Stimulated activated CD8-positive, alpha-beta memory T cell treated with anti-CD3 and anti-CD28 coated beads, Interleukin-7, amount 100 ng/mL, for 24 hours (primary cell): ENCODE measurements around the gene SLC25A44.
"Not testable (repeated sequence)": the region's sequence is repeated elsewhere in the genome, so short reads cannot be mapped to it uniquely, and the experiment has no call there.

Source experiments
- DNase-seq: peaks from one replicate; pipeline ENCODE4 v3.0.0-alpha.2; 2020; ENCODE audit warnings: low read depth

SLC25A44 gene

DNA sequence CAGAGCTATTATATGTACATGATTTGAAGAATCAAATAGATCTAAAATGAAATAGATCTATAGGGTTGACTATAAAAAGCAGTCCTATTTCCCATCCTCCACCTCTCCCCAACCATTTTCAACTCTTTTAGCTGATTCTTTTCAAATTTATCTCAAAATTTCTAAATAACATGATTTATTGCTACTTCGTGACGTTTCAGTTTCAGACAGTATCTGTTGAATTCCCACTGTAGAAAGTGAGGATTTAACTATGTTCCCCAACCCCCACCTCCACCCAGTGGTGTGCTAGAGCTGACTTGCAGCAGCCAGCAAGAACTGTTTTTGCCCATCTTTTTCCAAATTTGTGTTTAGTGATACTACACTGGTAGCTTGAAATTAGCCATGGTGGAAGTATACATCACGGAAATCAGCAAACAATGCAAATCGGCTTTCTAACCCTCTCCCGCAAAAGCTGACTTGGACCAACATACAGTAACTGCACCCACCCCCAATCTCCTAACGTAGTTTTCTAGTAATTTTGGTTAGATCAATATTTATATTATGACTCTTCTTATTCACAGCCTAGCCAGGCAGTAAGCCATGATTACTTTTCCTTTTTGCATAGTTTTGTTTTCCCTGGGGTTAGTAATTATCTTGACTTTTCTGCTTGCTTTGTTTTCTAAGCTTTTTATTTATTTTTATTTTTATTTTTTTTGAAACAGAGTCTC, 29.6 kb upstream of the SLC25A44 start:
- DNase-seq = no peak

DNA sequence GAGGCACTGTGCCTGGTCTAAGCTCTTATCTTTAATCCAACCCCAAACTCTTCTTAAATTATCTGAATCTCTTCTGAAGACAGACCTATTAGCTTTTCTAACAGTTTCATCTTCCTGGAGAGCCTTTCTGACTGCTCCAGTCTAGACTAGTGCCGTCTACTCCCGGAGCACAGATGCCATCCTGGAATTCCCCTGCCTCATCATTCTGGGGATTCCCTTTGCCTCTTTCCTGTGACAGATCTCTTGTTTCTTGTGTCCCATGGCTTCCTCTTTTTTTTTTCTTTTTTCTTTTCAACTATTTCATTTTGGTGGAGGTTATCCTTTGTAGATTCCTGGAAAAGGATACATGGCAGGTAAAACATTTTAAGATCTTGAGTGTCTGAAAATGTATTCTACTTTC, 28.8 kb upstream of the SLC25A44 start:
- no peak for DNase-seq

DNA sequence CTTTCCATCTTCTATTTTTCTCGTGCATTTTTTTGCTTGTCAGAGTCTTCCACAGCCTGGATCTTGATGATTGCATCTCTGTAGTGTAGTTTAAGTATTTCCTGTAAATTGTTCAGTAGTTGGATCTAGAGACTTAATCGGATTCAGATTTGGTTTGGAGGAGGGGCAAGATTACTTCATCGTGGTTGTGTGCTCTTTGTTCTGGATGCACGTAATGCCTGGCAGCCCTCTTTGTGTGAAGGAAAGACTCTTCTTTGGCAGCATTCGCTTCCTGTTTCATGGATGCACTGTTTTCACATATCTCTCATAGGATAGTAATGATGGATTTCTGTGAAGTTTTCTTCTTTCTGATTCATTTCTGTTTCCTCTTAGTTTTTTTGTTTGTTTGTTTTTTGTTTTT, 26.4 kb upstream of the SLC25A44 start:
- DNase-seq = no peak

DNA sequence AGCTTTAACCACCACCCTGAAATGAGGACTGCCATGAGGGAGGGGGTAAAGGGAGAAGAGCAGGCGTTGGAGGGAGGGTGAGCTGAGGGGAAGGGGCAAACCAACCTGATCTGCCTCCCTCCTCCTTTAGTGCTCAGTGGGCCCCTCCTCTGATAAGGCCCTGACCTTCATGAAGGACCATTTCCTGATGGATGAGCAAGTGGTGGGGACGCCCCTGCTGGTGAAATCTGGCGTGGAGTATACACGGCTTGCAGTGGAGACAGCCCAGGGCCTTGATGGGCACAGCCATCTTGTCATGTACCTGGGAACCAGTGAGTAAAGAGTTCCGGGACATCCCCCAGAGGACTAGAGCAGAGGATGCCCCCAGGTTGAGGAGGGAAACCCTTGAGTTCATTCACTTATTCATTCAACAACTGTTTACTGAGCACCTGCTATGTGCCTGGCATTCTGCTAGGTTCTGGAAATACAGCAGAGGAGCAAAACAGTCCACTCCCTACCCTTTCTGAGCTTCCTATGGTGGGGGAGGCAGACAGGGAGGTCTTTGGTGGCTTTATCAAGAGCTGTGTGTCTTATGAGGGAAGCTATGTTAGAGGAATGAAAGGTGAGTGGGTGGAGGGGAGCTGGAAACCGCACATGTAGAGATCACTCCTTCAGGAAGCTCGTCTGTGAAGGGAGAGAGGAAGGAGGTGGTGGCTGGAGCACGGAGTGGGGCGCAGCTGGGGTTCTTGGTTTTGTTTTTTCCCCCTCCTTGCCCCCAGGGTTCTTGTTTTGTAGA, 21.0 kb upstream of the SLC25A44 start:
- no peak for DNase-seq

DNA sequence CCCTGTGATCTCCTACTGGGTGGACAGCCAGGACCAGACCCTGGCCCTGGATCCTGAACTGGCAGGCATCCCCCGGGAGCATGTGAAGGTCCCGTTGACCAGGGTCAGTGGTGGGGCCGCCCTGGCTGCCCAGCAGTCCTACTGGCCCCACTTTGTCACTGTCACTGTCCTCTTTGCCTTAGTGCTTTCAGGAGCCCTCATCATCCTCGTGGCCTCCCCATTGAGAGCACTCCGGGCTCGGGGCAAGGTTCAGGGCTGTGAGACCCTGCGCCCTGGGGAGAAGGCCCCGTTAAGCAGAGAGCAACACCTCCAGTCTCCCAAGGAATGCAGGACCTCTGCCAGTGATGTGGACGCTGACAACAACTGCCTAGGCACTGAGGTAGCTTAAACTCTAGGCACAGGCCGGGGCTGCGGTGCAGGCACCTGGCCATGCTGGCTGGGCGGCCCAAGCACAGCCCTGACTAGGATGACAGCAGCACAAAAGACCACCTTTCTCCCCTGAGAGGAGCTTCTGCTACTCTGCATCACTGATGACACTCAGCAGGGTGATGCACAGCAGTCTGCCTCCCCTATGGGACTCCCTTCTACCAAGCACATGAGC, 17.2 kb upstream of the SLC25A44 start:
- no peak for DNase-seq

DNA sequence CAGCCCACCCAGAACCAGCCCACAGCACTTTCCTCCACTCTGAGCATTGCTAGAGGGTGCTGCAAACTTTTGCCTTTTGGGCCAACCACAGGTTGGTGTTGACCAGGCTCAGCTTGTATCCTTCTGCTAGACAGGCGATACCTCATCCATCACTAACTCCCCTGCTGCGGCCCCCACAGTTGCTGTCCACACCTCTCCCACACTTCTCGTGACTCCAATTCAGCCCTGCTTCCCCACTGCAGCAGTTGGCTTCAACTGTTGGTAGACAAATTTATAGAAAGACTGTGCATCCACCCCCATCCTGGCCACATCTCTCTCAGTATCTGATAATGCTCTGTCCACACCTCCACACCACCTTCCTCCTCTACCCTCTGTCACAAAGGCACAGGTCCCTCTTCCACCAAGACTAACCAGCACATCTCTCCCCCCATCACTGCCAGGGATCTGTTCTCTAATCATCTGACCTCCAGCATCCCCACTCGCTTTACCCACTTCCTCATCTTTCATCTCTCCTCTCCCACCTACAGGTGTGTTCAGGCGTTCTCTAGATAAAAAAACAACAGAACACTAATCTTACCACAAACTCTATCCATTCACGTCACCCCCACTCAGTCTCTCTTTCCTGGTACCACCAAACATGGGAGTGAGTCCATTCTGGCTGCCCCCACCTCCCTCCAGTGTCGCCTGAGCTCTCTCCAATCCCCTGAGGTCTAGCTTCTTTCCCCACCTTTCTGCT, 15.8 kb upstream of the SLC25A44 start:
- DNase-seq = no peak

DNA sequence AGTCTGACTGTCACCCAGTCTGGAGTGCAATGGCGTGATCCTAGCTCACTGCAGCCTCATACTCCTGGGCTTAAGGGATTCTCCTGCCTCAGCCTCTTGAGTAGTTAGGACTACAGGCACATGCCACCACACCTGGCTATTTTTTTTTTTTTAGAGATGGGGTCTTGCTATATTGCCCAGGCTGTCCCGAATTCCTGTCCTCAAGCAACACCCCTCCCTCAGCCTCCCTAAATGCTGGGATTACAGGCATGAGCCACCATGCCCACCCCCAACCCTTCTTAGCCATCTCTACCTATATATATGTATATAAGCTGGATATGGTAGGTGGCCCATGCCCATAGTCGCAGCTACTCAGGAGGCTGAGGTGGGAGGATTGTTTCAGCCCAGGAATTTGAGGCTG, 13.4 kb upstream of the SLC25A44 start:
- DNase-seq = no peak

DNA sequence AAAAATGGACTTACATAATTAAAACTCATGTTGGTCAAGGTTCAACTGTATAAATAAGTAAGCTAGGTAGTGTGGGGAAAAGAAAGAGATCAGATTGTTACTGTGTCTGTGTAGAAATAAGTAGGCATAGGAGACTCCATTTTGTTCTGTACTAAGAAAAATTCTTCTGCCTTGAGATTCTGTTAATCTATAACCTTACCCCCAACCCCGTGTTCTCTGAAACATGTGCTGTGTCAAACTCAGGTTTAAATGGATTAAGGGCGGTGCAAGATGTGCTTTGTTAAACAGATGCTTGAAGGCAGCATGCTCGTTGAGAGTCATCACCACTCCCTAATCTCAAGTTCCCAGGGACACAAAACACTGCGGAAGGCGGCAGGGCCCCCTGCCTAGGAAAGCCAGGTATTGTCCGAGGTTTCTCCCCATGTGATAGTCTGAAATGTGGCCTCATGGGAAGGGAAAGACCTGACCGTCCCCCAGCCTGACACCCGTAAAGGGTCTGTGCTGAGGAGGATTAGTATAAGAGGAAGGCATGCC, 12.4 kb upstream of the SLC25A44 start:
- not testable (repeated sequence) for DNase-seq

DNA sequence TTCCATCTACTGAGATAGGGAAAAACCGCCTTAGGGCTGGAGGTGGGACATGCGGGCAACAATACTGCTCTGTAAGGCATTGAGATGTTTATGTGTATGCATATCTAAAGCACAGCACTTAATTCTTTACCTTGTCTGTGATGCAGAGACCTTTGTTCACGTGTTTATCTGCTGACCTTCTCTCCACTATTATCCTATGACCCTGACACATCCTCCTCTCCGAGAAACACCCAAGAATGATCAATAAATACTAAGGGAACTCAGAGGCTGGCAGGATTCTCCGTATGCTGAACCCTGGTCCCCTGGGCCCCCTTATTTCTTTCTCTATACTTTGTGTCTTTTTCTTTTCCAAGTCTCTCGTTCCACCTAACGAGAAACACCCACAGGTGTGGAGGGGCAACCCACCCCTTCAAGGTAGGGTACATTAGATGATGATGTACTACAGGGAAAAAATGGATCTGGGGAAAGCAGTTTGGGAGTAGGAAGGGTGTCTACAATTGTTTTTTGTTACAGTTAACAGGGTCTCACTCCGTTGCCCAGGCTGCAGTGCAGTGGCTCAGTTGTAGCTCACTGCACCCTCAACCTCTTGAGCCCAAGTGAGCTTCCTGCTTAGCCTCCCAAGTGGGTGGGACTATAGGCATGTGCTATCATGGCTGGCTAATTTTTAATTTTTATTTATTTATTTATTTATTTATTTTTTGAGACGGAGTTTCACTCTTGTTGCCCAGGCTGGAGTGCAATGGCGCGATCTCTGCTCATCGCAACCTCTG, 11.7 kb upstream of the SLC25A44 start:
- DNase-seq = not testable (repeated sequence)

DNA sequence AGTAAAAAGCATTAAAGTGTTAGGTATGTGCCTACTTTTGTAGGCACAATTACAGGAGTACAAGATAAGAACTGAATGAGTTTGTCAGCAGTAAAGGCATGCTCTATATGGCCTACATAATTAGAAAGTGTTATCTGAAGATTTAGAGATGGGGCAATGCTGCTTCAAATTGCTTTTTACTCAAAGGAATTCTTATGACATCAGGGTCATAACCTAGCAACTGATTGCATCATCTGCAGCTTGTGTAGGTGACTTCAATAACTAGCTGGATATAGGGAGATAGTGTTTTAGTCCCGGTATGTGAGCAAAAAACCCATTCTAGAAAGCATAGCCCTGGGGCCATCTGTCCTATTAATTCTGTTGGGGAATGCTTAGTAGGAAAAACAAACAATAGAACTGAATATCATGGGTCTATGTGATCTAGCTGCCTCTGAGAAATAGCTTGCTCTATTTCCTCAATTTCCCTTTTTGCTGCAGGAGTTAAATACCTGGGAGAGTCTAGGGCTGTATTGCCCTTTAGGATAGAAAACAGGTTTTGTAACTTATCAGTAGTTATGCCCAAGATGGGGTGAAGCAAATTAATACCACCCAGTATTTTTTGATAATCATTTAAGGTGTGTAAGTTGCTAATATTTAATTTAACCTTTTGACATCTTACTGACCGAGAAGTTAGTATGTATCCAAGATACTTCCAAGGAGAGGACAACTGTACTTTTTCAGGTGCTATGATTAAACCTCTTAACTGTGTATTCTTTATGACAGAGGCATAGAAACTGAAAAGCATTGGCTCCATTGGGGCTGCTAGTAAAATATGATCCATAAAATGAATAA, 7.3 kb upstream of the SLC25A44 start:
- not testable (repeated sequence) for DNase-seq

DNA sequence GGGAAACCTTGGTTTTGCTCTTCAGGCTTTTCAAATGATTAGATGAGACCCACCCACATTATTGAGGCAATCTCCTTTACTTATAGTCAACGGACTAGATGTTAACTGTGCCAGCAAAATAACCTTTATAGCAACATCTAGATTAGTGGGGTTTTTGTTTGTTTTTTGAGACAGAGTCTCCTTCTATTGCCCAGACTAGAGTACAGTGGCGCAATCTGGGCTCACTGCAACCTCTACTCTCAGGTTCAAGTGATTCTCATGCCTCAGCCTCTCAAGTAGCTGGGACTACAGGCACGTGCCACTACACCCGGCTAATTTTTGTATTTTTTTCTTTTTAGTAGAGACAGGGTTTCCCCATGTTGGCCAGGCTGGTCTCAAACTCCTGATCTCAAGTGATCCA, 3.6 kb upstream of the SLC25A44 start:
- DNase-seq = not testable (repeated sequence)

DNA sequence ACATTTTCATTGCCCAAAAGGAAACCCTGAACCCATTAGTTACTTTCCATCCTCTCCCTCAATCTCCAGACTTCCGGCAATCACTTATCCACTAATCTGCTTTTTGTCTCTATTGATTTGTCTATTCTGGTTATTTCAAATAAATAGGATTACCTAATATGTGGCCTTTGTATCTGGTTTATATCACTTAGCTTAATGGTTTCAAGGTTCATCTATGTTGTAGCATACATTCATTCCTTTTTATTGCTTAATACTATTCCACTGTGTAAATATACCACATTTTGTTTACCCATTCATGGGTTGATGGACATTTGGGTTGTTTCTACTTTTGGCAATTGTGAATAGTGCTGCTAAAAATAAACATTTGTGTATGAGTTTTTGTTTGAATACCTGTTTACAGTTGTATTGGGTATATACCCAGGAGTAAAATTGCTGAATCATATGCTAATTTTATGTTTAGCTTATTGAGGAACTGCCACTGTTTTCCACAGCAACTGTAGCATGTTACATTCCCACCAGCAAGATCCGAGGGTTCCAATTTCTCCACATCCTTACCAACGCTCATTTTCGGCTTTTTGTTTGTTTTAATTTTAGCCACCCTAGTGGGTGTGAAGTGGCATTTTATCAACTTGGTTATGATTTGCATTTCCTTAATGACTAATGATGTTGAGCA, 2.5 kb upstream of the SLC25A44 start:
- DNase-seq = no peak

DNA sequence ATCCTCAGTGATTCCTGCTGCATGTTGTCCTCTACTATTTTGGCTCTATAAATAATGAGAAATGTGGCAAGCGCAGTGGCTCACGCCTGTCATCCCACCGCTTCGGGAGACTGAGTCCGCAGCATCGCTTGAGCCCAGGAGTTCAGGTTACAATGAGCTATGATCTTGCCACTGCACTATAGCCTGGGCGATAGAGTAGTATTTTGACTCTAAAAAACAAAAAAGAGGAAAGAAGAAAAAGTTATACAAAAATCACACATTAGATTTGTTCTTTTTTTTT, 756 bp upstream of the SLC25A44 start:
- no peak for DNase-seq

DNA sequence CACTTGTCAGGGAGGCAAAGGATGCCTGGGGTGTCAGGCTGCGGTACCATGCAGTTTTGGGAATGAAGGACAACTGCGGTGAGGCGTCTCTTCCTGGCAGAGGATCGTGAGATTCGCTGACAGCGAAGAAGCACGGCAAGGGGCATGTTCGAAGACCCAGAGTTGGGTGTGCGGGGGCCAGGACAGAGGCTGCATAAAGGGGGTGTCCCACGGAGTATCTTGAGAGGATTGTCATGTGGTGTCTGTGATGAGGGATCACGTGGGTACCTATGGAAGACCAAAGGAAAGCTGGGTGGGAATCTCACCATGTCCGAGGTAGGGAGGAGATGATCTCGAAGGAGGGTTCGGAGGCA, 372 bp downstream of the SLC25A44 start:
- no peak for DNase-seq

DNA sequence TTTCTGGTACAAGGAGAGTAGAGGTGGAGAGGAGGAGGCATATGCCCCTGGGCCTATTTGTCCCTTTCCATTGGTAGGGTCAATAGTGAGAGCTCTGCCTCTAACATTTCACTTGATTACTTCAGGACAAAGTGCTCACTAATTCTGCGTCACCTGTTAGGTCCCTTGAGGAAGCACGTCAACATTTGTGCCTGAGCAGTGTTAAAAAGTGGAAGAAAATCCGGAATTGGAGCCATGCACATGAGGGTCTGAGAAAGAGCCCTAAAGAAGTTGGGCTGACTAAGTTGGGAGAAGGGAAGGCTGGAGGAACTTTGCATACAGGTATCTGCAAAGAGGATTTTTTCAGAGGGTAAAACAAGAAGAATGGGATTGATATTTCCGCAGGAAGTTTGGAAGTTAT, 1.9 kb downstream of the SLC25A44 start:
- DNase-seq = no peak

DNA sequence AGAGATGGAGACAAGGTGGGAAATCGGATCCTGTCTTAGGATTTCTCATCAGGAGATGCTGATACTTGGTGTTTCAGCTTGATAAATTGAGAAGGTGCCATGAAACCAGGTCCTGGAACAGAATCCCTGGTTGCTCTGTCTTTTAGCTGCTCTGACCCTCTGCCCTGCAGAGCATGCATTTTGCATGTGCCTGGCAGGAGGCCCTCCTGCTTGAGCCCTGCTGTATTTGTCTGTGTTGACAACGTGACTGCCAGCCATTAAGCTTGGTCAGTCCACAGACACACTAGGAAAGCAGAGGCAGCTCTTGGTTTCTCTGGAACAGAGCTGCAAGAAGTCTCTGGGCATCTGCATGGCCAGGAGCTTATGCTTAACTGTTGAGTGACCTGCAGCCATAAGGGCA, 2.5 kb downstream of the SLC25A44 start:
- DNase-seq = no peak

DNA sequence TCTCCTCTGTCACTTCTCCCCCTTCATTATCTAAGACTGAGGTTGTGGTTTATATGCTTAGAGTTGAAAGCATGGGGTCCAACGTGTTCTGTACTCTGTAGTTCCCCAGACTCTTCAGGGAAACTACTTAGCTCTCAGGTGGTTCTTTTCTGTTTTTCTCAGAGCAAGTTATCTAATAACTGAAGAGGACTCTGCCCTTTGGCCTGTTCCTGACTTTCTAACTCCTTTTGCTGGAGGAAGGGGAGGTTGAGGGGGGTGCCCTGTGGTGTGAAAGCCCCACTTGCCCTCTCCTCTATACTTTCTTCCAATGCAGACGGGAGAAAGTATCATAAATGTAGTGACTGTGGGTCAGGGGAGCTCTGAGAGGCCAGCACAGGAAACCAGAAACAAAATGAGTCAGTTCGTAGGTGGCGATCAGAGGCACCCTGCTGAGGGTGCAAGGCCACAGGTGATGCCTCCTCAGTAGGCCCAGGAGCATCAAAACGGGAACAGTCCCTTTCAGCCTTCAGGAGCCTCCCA, 5.0 kb downstream of the SLC25A44 start:
- DNase-seq = no peak

DNA sequence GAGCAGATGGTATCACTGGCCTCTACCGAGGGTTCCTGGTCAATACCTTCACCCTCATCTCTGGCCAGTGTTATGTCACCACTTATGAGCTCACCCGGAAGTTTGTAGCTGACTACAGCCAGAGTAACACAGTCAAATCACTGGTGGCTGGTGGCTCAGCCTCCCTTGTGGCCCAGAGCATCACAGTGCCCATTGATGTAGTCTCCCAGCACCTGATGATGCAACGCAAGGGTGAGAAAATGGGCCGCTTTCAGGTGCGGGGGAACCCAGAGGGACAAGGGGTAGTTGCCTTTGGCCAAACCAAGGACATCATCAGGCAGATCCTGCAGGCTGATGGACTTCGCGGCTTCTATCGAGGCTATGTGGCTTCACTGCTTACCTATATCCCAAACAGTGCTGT, 6.1 kb downstream of the SLC25A44 start:
- DNase-seq = no peak

DNA sequence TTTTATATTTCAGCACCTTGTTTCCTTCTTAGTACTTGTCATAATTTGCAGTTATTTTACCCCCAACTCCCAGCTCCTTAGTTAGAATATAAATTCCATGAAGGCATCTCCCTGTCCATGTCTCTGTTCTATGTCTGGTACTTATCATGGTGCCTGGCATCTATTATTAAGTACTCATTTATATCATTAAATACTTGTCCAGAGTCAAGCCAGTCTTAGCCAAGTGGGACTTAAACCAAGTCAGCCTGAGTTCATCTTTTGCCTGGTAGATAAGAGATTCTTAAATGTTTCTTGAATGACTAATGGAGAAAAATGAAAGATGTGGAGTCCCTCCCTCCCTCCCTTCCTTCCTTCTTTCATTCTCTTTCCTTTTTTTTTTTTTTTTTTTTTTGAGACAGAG, 9.4 kb downstream of the SLC25A44 start:
- DNase-seq = no peak

DNA sequence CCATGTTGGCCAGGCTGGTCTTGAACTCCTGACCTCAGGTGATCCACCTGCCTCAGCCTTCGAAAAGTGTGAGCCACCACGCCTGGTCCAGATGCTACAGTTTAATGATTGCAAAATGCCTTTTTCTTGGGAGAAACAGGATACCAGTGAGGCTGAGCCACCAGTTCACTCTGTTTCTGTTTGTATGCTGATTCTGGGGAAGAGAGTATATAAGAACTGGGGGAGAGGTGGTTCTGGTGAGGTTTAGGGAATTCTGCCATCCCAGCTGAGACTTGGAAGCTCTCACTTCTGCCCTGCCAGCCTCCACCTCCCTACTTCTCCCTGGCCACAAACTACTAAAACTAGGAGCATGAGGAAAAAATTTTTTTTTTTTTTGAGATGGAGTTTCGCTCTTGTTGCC, 10.8 kb downstream of the SLC25A44 start:
- no peak for DNase-seq
